H1 (cell line): ENCODE results near the gene NKD2. TPM values are rescaled to one million over a fixed set of nuclear protein-coding genes. Genes with fewer than 3 reads are reported as not detected.

Experiments
- CTCF ChIA-PET: fragments of 300-600 bp; sonication (Branson Sonifier 250); formaldehyde crosslinking; loops from one replicate; lab custom pipeline; 2021; ENCODE audit not compliant: partially characterized antibody; lab: Charles Lee
- POLR2A ChIA-PET: fragments of 300-600 bp; sonication (Branson Sonifier 250); formaldehyde crosslinking; loops from one replicate; lab custom pipeline; 2021; ENCODE audit warnings: inconsistent platforms; ENCODE audit not compliant: partially characterized antibody; lab: Charles Lee
- DNase-seq, 2 experiments: peaks; one replicate each; pipeline versions ENCODE4 v3.0.0 to v3.0.0-alpha.2; 2010 to 2022; ENCODE audit warnings: low spot score in 2 of 2, low read depth in 1 of 2, mixed read lengths in 1 of 2
- FAIRE-seq: peaks from 2 replicates; lab custom pipeline; 2011; peaks lifted over from hg19 to GRCh38; lab: Jason Lieb, UNC
- H2AFZ ChIP-seq: 2 replicates; pipeline ENCODE4 v1.8.1; 2012; ENCODE audit warnings: low read length, inconsistent platforms
- H2AK5ac ChIP-seq: 2 replicates; pipeline ENCODE4 v1.6.1; 2013; ENCODE audit warnings: low read depth, low read length
- H2BK120ac ChIP-seq: replicated peaks from 2 replicates; pipeline ENCODE3; 2013; ENCODE audit warnings: low read depth, low read length, inconsistent platforms
- H2BK12ac ChIP-seq: 2 replicates; pipeline ENCODE4 v1.6.1; 2013; ENCODE audit warnings: low read depth, low read length
- H2BK15ac ChIP-seq: 2 replicates; pipeline ENCODE4 v1.6.1; 2013; ENCODE audit warnings: low read length
- H2BK20ac ChIP-seq: 2 replicates; pipeline ENCODE4 v1.6.1; 2013; ENCODE audit warnings: low read length
- H2BK5ac ChIP-seq: 2 replicates; pipeline ENCODE4 v1.6.1; 2013; ENCODE audit warnings: low read depth, low read length
- H3K14ac ChIP-seq: 2 replicates; pipeline ENCODE4 v1.6.1; 2013; ENCODE audit warnings: inconsistent platforms; ENCODE audit not compliant: insufficient read length
- H3K18ac ChIP-seq: 2 replicates; pipeline ENCODE4 v1.6.1; 2013; ENCODE audit warnings: low read length; ENCODE audit errors: extremely low read depth
- H3K23ac ChIP-seq: 2 replicates; pipeline ENCODE4 v1.6.1; 2013; ENCODE audit warnings: inconsistent platforms; ENCODE audit not compliant: insufficient read length
- H3K23me2 ChIP-seq: 2 replicates; pipeline ENCODE4 v1.6.1; 2013; ENCODE audit warnings: low read depth, low read length
- H3K27ac ChIP-seq: 2 replicates; pipeline ENCODE4 v1.6.1; 2011; ENCODE audit warnings: low read depth, low read length, inconsistent platforms
- H3K27me3 ChIP-seq, 4 experiments: replicated peaks in 1 of 4; 1 replicate in 1 of 4; 2 replicates in 3 of 4; pipeline versions ENCODE4 v1.6.1 to v1.8.1; 2011 to 2013; ENCODE audit warnings: low read length in 3 of 4, mild to moderate bottlenecking in 3 of 4, inconsistent platforms in 2 of 4, mixed read lengths in 2 of 4, moderate library complexity in 1 of 4; ENCODE audit not compliant: control insufficient read depth in 3 of 4, insufficient read depth in 3 of 4; ENCODE audit errors: extremely low read depth in 1 of 4
- H3K36me3 ChIP-seq, 4 experiments: 2 replicates each; pipeline versions ENCODE4 v1.6.1 to v1.8.1; 2011 to 2013; ENCODE audit warnings: mild to moderate bottlenecking in 4 of 4, low read length in 3 of 4, moderate library complexity in 2 of 4, control low read depth in 1 of 4, inconsistent platforms in 1 of 4; ENCODE audit not compliant: insufficient read depth in 4 of 4, control insufficient read depth in 2 of 4
- H3K4ac ChIP-seq: replicated peaks from 2 replicates; pipeline ENCODE3; 2013; ENCODE audit warnings: low read length, low read depth, mixed read lengths, inconsistent platforms; ENCODE audit not compliant: insufficient read length
- H3K4me1 ChIP-seq, 4 experiments: replicated peaks in 1 of 4; 1 replicate in 1 of 4; 2 replicates in 3 of 4; pipeline versions ENCODE4 v1.6.1 to v1.8.1; 2011 to 2013; ENCODE audit warnings: low read length in 3 of 4, inconsistent platforms in 2 of 4, mixed read lengths in 1 of 4; ENCODE audit not compliant: insufficient read depth in 4 of 4, control insufficient read depth in 3 of 4
- H3K4me2 ChIP-seq, 2 experiments: 2 replicates each; pipeline versions ENCODE4 v1.6.1 to v1.8.1; 2011 to 2013; ENCODE audit warnings: low read depth in 2 of 2, low read length in 2 of 2, control low read depth in 1 of 2, inconsistent platforms in 1 of 2, mild to moderate bottlenecking in 1 of 2; ENCODE audit not compliant: insufficient read depth in 1 of 2
- H3K4me3 ChIP-seq, 4 experiments: fragments of 200-600, 300-600 bp in 1 of 4; sonication (generic), shearing (Covaris generic), sonication (Bioruptor Twin) in 1 of 4; 2 replicates each; pipeline versions ENCODE4 v1.5.1 to v1.8.1; 2011 to 2016; ENCODE audit warnings: low read length in 4 of 4, low read depth in 3 of 4, control low read depth in 2 of 4, inconsistent platforms in 2 of 4, mild to moderate bottlenecking in 2 of 4, mixed read lengths in 1 of 4, moderate library complexity in 1 of 4; ENCODE audit not compliant: insufficient read depth in 2 of 4; ENCODE audit errors: extremely low read depth in 1 of 4
- H3K56ac ChIP-seq: replicated peaks from 2 replicates; pipeline ENCODE3; 2013; ENCODE audit warnings: low read depth, mild to moderate bottlenecking, mixed read lengths, low read length, inconsistent platforms; ENCODE audit not compliant: insufficient read length
- H3K79me1 ChIP-seq: 2 replicates; pipeline ENCODE4 v1.6.1; 2013; ENCODE audit warnings: low read depth, low read length, control low read depth
- H3K79me2 ChIP-seq, 2 experiments: 2 replicates each; pipeline versions ENCODE4 v1.6.1 to v1.8.1; 2012 to 2013; ENCODE audit warnings: low read length in 2 of 2, mild to moderate bottlenecking in 2 of 2, inconsistent platforms in 1 of 2; ENCODE audit not compliant: insufficient read depth in 2 of 2, control insufficient read depth in 1 of 2
- H3K9ac ChIP-seq, 4 experiments: replicated peaks in 1 of 4; 1 replicate in 1 of 4; 2 replicates in 3 of 4; pipeline versions ENCODE4 v1.6.1 to v1.8.1; 2011 to 2013; ENCODE audit warnings: low read depth in 3 of 4, low read length in 3 of 4, control low read depth in 2 of 4, mild to moderate bottlenecking in 2 of 4, moderate library complexity in 2 of 4, inconsistent platforms in 1 of 4; ENCODE audit errors: extremely low read depth in 1 of 4
- H3K9me3 ChIP-seq, 2 experiments: 2 replicates each; pipeline versions ENCODE4 v1.6.1 to v1.8.1; 2012 to 2013; ENCODE audit warnings: mild to moderate bottlenecking in 2 of 2, moderate library complexity in 2 of 2, control low read depth in 1 of 2, inconsistent platforms in 1 of 2, low read depth in 1 of 2, low read length in 1 of 2, mixed read lengths in 1 of 2; ENCODE audit not compliant: insufficient read depth in 2 of 2
- H4K20me1 ChIP-seq, 2 experiments: replicated peaks in 1 of 2; 2 replicates each; pipeline versions ENCODE3 to v1.8.1; 2011 to 2013; ENCODE audit warnings: inconsistent platforms in 2 of 2, low read length in 2 of 2, mild to moderate bottlenecking in 1 of 2; ENCODE audit not compliant: insufficient read depth in 2 of 2, control insufficient read depth in 1 of 2
- H4K5ac ChIP-seq: 2 replicates; pipeline ENCODE4 v1.6.1; 2013; ENCODE audit warnings: low read length, low read depth, mixed read lengths, inconsistent platforms; ENCODE audit not compliant: insufficient read length
- H4K8ac ChIP-seq: 2 replicates; pipeline ENCODE4 v1.8.0; 2013; ENCODE audit warnings: mild to moderate bottlenecking, moderate library complexity, low read length, inconsistent platforms; ENCODE audit not compliant: insufficient read depth; ENCODE audit errors: extremely low read depth
- H4K91ac ChIP-seq: replicated peaks from 2 replicates; pipeline ENCODE3; 2013; ENCODE audit warnings: low read length, mixed read lengths, inconsistent platforms; ENCODE audit not compliant: insufficient read length
- GABPA ChIP-seq: IDR thresholded peaks from 2 replicates; pipeline ENCODE4 v1.6.1; 2011; ENCODE audit warnings: mild to moderate bottlenecking, low read length, moderate library complexity, borderline replicate concordance; ENCODE audit not compliant: insufficient read depth
- MAFK ChIP-seq: IDR thresholded peaks from 2 replicates; pipeline ENCODE4 v1.6.1; 2012; ENCODE audit warnings: low read depth, mild to moderate bottlenecking, improper control_type of control experiment, low read length
- PHF8 ChIP-seq: fragments of 200-600 bp; sonication (generic); conservative IDR thresholded peaks from 2 replicates; pipeline ENCODE4 v1.7.1; 2012; ENCODE audit warnings: low read depth, mild to moderate bottlenecking, inconsistent platforms, low read length, moderate library complexity
- RAD21 ChIP-seq, 2 experiments: IDR thresholded peaks in 1 of 2; conservative IDR thresholded peaks in 1 of 2; 2 replicates each; pipeline ENCODE4 v1.6.1; 2011; ENCODE audit warnings: low read depth in 2 of 2, low read length in 2 of 2, improper control_type of control experiment in 1 of 2, inconsistent platforms in 1 of 2, mild to moderate bottlenecking in 1 of 2, moderate library complexity in 1 of 2
- RFX5 ChIP-seq: IDR thresholded peaks from 2 replicates; pipeline ENCODE4 v1.6.1; 2011; ENCODE audit warnings: low read depth, low read length, improper control_type of control experiment, borderline replicate concordance
- TAF1 ChIP-seq: IDR thresholded peaks from 2 replicates; pipeline ENCODE4 v1.6.1; 2011; ENCODE audit warnings: mild to moderate bottlenecking, low read depth, low read length
- TBP ChIP-seq: IDR thresholded peaks from 2 replicates; pipeline ENCODE4 v1.6.1; 2011; ENCODE audit warnings: low read depth, low read length, improper control_type of control experiment
- WGBS, 2 experiments: shearing (Covaris generic) in 1 of 2; methylation state at CpG; one replicate each; pipeline versions ENCODE4 v1.1.6 to v1.1.7; 2013 to 2015; ENCODE audit warnings: low lambda C conversion rate in 2 of 2, mixed read lengths in 2 of 2, inconsistent platforms in 1 of 2, low coverage in 1 of 2, missing lambda C conversion rate in 1 of 2; ENCODE audit not compliant: insufficient replicate concordance in 2 of 2, insufficient coverage in 1 of 2, insufficient read length in 1 of 2; ENCODE audit errors: extremely low coverage in 1 of 2, missing lambda C conversion rate in 1 of 2; 5-methylcytosine and 5-hydroxymethylcytosine counted together
- polyA plus RNA-seq, 7 experiments: library from polyadenylated mRNA; depleted of rRNA in 3 of 7; stranded (reverse) in 5 of 7; unstranded in 2 of 7; fragments of >200 nt in 5 of 7; fragments of 200-250 nt in 2 of 7; gene quantifications; 1 replicate in 5 of 7; 2 replicates in 1 of 7; 4 replicates in 1 of 7; pipeline versions ENCODE4 v1.2.1 to v1.2.3, GENCODE V29; 2011 to 2013; ENCODE audit warnings: missing spikeins in 2 of 7, mixed read lengths in 2 of 7
- total RNA-seq: library from RNA; stranded (reverse); fragmentation: NEBNext Ultra II Directional; extraction: Animal tissue kit (Norgen Biotek cat#: 25700); gene quantifications from 2 replicates; pipeline ENCODE4 v1.2.1, GENCODE V29; 2021

Gene NKD2
- total and polyA plus RNA-seq, 2 of the 8 experiments (the other 6 are each of a cell fraction or from before 2014, with no cell fraction given), result 5.5 to 7.9 TPM

DNA sequence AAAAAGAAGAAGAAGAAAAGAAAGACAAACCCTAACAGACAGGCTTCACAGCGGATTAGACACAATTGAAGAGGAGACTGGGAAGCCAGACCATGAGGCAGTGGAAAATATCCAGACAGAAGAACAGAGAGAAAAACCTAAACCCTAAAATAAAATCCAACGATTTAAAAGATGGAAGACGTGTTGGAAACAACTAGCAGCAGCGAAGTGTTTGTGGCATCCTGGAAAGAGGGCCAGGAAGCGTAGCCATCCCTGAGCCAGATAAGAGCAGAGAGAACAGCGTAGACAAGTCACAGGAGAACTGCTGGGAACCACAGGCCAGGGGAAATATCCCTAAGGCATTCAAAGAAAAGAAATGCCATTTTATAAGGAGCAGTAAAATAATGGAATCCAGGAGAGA, 39.7 kb upstream of the NKD2 start:
- Histone ChIP-seq H2BK12ac (no peak overlapping the region), H3K4me3 (no peak overlapping the region), H3K4me2 (no peak overlapping the region), H3K79me1 (no peaks in the 10 kb centered on the region), H3K9me3 (no peaks in the 10 kb centered on the region), H2BK15ac (no peak overlapping the region), H2BK20ac (no peak overlapping the region), H4K5ac (no peak overlapping the region), H3K14ac (no peak overlapping the region), H4K20me1 (no peaks in the 10 kb centered on the region), H3K27ac (no peak overlapping the region), H3K4ac (no peak overlapping the region), H3K23me2 (no peaks in the 10 kb centered on the region), H3K23ac (no peak overlapping the region), H4K91ac (no peak overlapping the region), H3K56ac (no peak overlapping the region), H2BK120ac (no peak overlapping the region), H3K27me3 (no peaks in the 10 kb centered on the region), H3K9ac (0 out of 7 replicates have a peak overlapping the region, but pooled peaks of 1 of the 4 experiments have one; percentile 18), H3K79me2 (no peaks in the 10 kb centered on the region), H2BK5ac (no peak overlapping the region), H4K8ac (no peak overlapping the region), H3K4me1 (no peaks in the 10 kb centered on the region), H2AK5ac (no peak overlapping the region), H2AFZ (no peak overlapping the region), H3K36me3 (no peaks in the 10 kb centered on the region), H3K18ac (no peak overlapping the region)
- POLR2A ChIA-PET, result no interaction called here
- CTCF ChIA-PET, result interaction anchor here (1.0 to 1.5 kb wide), 4 partner anchors 11 to 42 kb away, joined by 3 to 4 read pairs (median 3); no protein-coding TSS in a partner anchor
- TF ChIP-seq MAFK, result no peak
- no peak for TF ChIP-seq TBP
- no peak for TF ChIP-seq PHF8
- TF ChIP-seq GABPA, result no peak
- no peak for TF ChIP-seq RFX5
- no peak for TF ChIP-seq TAF1
- TF ChIP-seq RAD21 (IDR thresholded peaks at IDR 0.05 in 1 of 2, conservative IDR thresholded peaks at IDR 0.05 in 1 of 2; ENCODE audit: low read depth in 2 of 2, low read length in 2 of 2), result no peak
- 92% methylated on average over 6 of the region's 6 CpGs; no CpG with 5 or more reads in 1 of the 2 experiments for WGBS, 2 experiments
- DNase-seq, result no peak
- FAIRE-seq, result no peak
